GM19452 (cell line): ENCODE measurements around the gene SLC22A23.

Experiments
- ATAC-seq: cut with Tn5 transposase; IDR thresholded peaks from one replicate; pipeline ENCODE4 v1.9.1; 2021; ENCODE audit not compliant: unreplicated experiment

Gene SLC22A23

GRCh38 chr6:3305831-3306230 lies 151.0 kb downstream of the SLC22A23 start:
- no peak for ATAC-seq

- no peak for ATAC-seq
Measured at GRCh38 chr6:3305216-3305565, 151.7 kb downstream of the SLC22A23 start.

GRCh38 chr6:3304500-3305215 lies 152.2 kb downstream of the SLC22A23 start:
- no peak for ATAC-seq

GRCh38 chr6:3303795-3304411 lies 152.9 kb downstream of the SLC22A23 start:
- no peak for ATAC-seq

- ATAC-seq, result no peak
Measured at GRCh38 chr6:3301506-3301905, 155.3 kb downstream of the SLC22A23 start.

- no peak for ATAC-seq
Measured at GRCh38 chr6:3299221-3299620, 157.6 kb downstream of the SLC22A23 start.

GRCh38 chr6:3297909-3298308 lies 158.9 kb downstream of the SLC22A23 start:
- no peak for ATAC-seq

GRCh38 chr6:3297006-3297405 lies 159.8 kb downstream of the SLC22A23 start:
- no peak for ATAC-seq

- no peak for ATAC-seq
Measured at GRCh38 chr6:3296537-3296936, 160.3 kb downstream of the SLC22A23 start.

- no peak for ATAC-seq
Measured at GRCh38 chr6:3296078-3296477, 160.8 kb downstream of the SLC22A23 start.

GRCh38 chr6:3294921-3295871 lies 161.7 kb downstream of the SLC22A23 start:
- no peak for ATAC-seq

- ATAC-seq, result no peak
Measured at GRCh38 chr6:3294396-3294795, 162.5 kb downstream of the SLC22A23 start.

- no peak for ATAC-seq
Measured at GRCh38 chr6:3293271-3294155, 163.3 kb downstream of the SLC22A23 start.

- no peak for ATAC-seq
Measured at GRCh38 chr6:3292431-3293197, 164.2 kb downstream of the SLC22A23 start.

GRCh38 chr6:3291987-3292386 lies 164.9 kb downstream of the SLC22A23 start:
- ATAC-seq, result no peak

- no peak for ATAC-seq
Measured at GRCh38 chr6:3291346-3291745, 165.5 kb downstream of the SLC22A23 start.

GRCh38 chr6:3290931-3291211 lies 166.0 kb downstream of the SLC22A23 start:
- ATAC-seq, result no peak

- ATAC-seq, result no peak
Measured at GRCh38 chr6:3290149-3290930, 166.5 kb downstream of the SLC22A23 start.

- ATAC-seq, result no peak
Measured at GRCh38 chr6:3289664-3290055, 167.2 kb downstream of the SLC22A23 start.
